ENCODE results near the gene C5orf63. TPM values are rescaled to one million over a fixed set of nuclear protein-coding genes. Genes with fewer than 3 reads are reported as not detected.

Gene C5orf63
- total and polyA plus RNA-seq, 2 of the 13 experiments (the other 11 are each of a cell fraction or from before 2014, with no cell fraction given): 7.9 to 8.8 TPM

DNA sequence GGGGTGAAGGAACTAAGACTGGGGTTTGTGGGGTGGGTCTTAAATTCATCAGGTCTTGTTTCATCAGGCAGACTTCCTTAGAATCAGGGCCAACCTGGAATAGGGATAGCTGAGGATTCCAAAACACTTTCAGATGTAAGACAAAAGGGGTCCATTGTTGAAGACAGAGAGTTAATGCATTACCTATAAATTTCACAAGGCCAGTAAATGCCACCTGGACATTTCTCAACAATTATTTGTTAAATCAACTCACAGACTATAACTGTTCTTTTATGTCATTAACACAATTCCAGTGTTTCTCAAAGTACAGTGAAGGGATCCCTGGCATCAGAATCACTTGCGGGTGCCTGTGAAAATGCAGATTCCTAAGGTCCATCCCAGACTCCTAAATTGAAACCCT lies 45.8 kb downstream of the C5orf63 start (continued):
- TF ChIP-seq YY1 (IDR thresholded peaks at IDR 0.05; ENCODE audit: insufficient read depth, insufficient replicate concordance, low read depth, low read length) (no peak), KMT2B (CRISPR knock-in tag; IDR thresholded peaks at IDR 0.05) (no peak), SALL1 (CRISPR knock-in tag; IDR thresholded peaks at IDR 0.05) (no peak), SIN3B (IDR thresholded peaks at IDR 0.05; ENCODE audit: low read length) (no peak), ISL2 (CRISPR knock-in tag; IDR thresholded peaks at IDR 0.05) (no peak), FOXC1 (CRISPR knock-in tag; IDR thresholded peaks at IDR 0.05; ENCODE audit: borderline replicate concordance) (no peak), CEBPG (CRISPR knock-in tag; IDR thresholded peaks at IDR 0.05) (peak; percentile 49), CEBPB (IDR thresholded peaks at IDR 0.05; ENCODE audit: borderline replicate concordance, low read depth, low read length) (peak; percentile 33; the same call in 1 of the 2 replicates), FIP1L1 (IDR thresholded peaks at IDR 0.05; ENCODE audit: borderline replicate concordance, insufficient read depth, low read depth, low read length) (no peak), ATF7-NPFF (CRISPR knock-in tag; IDR thresholded peaks at IDR 0.05; ENCODE audit: low read depth) (no peak), ATF1 (CRISPR knock-in tag; IDR thresholded peaks at IDR 0.05) (no peak), PITX1 (CRISPR knock-in tag; IDR thresholded peaks at IDR 0.05) (no peak), FOXP1 (IDR thresholded peaks at IDR 0.05) (no peak), FOXP1 (CRISPR knock-in tag; IDR thresholded peaks at IDR 0.05) (no peak), ZNF549 (CRISPR knock-in tag; IDR thresholded peaks at IDR 0.05) (no peak), EP300 (IDR thresholded peaks at IDR 0.05; ENCODE audit: low read depth in 2 of 2, low read length in 2 of 2) (peak in 1 of 2 experiments; percentile 34; a peak in 1 of 4 replicates), EP300 (CRISPR knock-in tag; IDR thresholded peaks at IDR 0.05; ENCODE audit: borderline replicate concordance) (no peak), JUNB (CRISPR knock-in tag; IDR thresholded peaks at IDR 0.05; ENCODE audit: borderline replicate concordance) (no peak), NAIF1 (CRISPR knock-in tag; IDR thresholded peaks at IDR 0.05; ENCODE audit: borderline replicate concordance) (no peak), IRF2 (CRISPR knock-in tag; IDR thresholded peaks at IDR 0.05) (no peak), U2AF1 (optimal IDR thresholded peaks at IDR 0.05; ENCODE audit: low read depth, low read length) (no peak), ZNF792 (CRISPR knock-in tag; IDR thresholded peaks at IDR 0.05) (no peak), NCOR1 (IDR thresholded peaks at IDR 0.05; ENCODE audit: borderline replicate concordance, low read length) (no peak; the same call in 1 of the 2 replicates)
- TF ChIP-seq, protein P1, sequence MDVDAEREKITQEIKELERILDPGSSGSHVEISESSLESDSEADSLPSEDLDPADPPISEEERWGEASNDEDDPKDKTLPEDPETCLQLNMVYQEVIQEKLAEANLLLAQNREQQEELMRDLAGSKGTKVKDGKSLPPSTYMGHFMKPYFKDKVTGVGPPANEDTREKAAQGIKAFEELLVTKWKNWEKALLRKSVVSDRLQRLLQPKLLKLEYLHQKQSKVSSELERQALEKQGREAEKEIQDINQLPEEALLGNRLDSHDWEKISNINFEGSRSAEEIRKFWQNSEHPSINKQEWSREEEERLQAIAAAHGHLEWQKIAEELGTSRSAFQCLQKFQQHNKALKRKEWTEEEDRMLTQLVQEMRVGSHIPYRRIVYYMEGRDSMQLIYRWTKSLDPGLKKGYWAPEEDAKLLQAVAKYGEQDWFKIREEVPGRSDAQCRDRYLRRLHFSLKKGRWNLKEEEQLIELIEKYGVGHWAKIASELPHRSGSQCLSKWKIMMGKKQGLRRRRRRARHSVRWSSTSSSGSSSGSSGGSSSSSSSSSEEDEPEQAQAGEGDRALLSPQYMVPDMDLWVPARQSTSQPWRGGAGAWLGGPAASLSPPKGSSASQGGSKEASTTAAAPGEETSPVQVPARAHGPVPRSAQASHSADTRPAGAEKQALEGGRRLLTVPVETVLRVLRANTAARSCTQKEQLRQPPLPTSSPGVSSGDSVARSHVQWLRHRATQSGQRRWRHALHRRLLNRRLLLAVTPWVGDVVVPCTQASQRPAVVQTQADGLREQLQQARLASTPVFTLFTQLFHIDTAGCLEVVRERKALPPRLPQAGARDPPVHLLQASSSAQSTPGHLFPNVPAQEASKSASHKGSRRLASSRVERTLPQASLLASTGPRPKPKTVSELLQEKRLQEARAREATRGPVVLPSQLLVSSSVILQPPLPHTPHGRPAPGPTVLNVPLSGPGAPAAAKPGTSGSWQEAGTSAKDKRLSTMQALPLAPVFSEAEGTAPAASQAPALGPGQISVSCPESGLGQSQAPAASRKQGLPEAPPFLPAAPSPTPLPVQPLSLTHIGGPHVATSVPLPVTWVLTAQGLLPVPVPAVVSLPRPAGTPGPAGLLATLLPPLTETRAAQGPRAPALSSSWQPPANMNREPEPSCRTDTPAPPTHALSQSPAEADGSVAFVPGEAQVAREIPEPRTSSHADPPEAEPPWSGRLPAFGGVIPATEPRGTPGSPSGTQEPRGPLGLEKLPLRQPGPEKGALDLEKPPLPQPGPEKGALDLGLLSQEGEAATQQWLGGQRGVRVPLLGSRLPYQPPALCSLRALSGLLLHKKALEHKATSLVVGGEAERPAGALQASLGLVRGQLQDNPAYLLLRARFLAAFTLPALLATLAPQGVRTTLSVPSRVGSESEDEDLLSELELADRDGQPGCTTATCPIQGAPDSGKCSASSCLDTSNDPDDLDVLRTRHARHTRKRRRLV (CRISPR knock-in tag; IDR thresholded peaks at IDR 0.05): no peak
- TF ChIP-seq, protein P2, sequence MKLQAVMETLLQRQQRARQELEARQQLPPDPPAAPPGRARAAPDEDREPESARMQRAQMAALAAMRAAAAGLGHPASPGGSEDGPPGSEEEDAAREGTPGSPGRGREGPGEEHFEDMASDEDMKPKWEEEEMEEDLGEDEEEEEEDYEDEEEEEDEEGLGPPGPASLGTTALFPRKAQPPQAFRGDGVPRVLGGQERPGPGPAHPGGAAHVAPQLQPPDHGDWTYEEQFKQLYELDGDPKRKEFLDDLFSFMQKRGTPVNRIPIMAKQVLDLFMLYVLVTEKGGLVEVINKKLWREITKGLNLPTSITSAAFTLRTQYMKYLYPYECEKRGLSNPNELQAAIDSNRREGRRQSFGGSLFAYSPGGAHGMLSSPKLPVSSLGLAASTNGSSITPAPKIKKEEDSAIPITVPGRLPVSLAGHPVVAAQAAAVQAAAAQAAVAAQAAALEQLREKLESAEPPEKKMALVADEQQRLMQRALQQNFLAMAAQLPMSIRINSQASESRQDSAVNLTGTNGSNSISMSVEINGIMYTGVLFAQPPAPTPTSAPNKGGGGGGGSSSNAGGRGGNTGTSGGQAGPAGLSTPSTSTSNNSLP (IDR thresholded peaks at IDR 0.05; ENCODE audit: low read depth, low read length): 0 out of 2 replicates have a peak, but pooled peaks have one; percentile 11
- TF ChIP-seq, protein P3, sequence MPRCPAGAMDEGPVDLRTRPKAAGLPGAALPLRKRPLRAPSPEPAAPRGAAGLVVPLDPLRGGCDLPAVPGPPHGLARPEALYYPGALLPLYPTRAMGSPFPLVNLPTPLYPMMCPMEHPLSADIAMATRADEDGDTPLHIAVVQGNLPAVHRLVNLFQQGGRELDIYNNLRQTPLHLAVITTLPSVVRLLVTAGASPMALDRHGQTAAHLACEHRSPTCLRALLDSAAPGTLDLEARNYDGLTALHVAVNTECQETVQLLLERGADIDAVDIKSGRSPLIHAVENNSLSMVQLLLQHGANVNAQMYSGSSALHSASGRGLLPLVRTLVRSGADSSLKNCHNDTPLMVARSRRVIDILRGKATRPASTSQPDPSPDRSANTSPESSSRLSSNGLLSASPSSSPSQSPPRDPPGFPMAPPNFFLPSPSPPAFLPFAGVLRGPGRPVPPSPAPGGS (CRISPR knock-in tag; IDR thresholded peaks at IDR 0.05): no peak
